Breast epithelium (tissue), 4 donors: ENCODE data around the gene BTBD6. TPM values are rescaled to one million over a fixed set of nuclear protein-coding genes. Genes with fewer than 3 reads are reported as not detected.

Experiments
- DNase-seq, 2 donors: peaks; one replicate each; pipeline ENCODE4 v3.0.0-alpha.2; 2019; ENCODE audit warnings: low spot score in 2 of 2
- H3K27ac ChIP-seq, 2 donors: fragments of 200-600 bp; sonication (generic) in 1 of 2; one replicate each; pipeline ENCODE4 v1.5.1; 2016 to 2019; ENCODE audit warnings: mild to moderate bottlenecking in 1 of 2
- H3K27me3 ChIP-seq, 2 donors: fragments of 200-600 bp; sonication (generic) in 1 of 2; one replicate each; pipeline versions ENCODE4 v1.5.1 to v1.6.0; 2017 to 2019; ENCODE audit warnings: control low read depth in 1 of 2, mild to moderate bottlenecking in 1 of 2
- H3K36me3 ChIP-seq: fragments of 200-600 bp; one replicate; pipeline ENCODE4 v1.5.1; 2019
- H3K4me1 ChIP-seq, 2 donors: fragments of 200-600 bp; sonication (generic); one replicate each; pipeline ENCODE4 v1.5.1; 2016 to 2019; ENCODE audit warnings: control low read depth in 1 of 2
- H3K4me3 ChIP-seq, 3 donors: fragments of 200-600 bp; sonication (generic); 1 replicate in 2 of 3; 2 replicates in 1 of 3; pipeline ENCODE4 v1.5.1; 2016 to 2019; ENCODE audit warnings: mild to moderate bottlenecking in 3 of 3, moderate library complexity in 2 of 3
- H3K9me3 ChIP-seq, 2 donors: fragments of 200-600 bp; sonication (generic) in 1 of 2; one replicate each; pipeline ENCODE4 v1.5.1; 2016 to 2019; ENCODE audit warnings: control low read depth in 1 of 2
- CTCF ChIP-seq, 3 donors: fragments of 450-650 bp; IDR thresholded peaks; one replicate each; pipeline ENCODE4 v1.5.1; 2016 to 2017; ENCODE audit warnings: antibody characterized with exemption in 3 of 3, mild to moderate bottlenecking in 3 of 3, moderate library complexity in 3 of 3
- POLR2A ChIP-seq: fragments of 450-650 bp; IDR thresholded peaks from one replicate; pipeline ENCODE4 v1.6.1; 2016; ENCODE audit warnings: antibody characterized with exemption, mild to moderate bottlenecking, moderate library complexity
- POLR2AphosphoS5 ChIP-seq, 3 donors: sonication (generic); formaldehyde crosslinking; IDR thresholded peaks; one replicate each; pipeline ENCODE4 v1.6.1; 2017; ENCODE audit warnings: antibody characterized with exemption in 3 of 3
- intact Hi-C: fragments of 100-400 bp; cut with DNase I; formaldehyde crosslinking; loops from one replicate; pipeline ENCODE4 v1.15.1; 2023; ENCODE audit warnings: low total_unique reads
- total RNA-seq, 3 donors: library from RNA; depleted of rRNA; stranded (reverse); fragments of >200 nt; gene quantifications; one replicate each; pipeline ENCODE4 v1.1.0, GENCODE V29; 2016

BTBD6 gene
- total RNA-seq, 3 donors from 2014 or later, result 37.0 to 86.1 (median 41.0) TPM

GRCh38 chr14:105215602-105216001 is 32.7 kb upstream of the BTBD6 start:
- Histone ChIP-seq H3K36me3 (no peaks in the 10 kb centered on the region), H3K4me3 (no peak overlapping the region)
- DNase-seq, result no peak

GRCh38 chr14:105216490-105217247 is 31.7 kb upstream of the BTBD6 start:
- no peak for TF ChIP-seq POLR2A
- TF ChIP-seq POLR2AphosphoS5 (IDR thresholded peaks at IDR 0.05), result no peak
- no peak for TF ChIP-seq CTCF (IDR thresholded peaks at IDR 0.05)
- Histone ChIP-seq H3K36me3 (no peaks in the 10 kb centered on the region), H3K4me1 (no peaks in the 10 kb centered on the region), H3K9me3 (no peaks in the 10 kb centered on the region), H3K27me3 (no peaks in the 10 kb centered on the region), H3K27ac (no peak overlapping the region), H3K4me3 (no peak overlapping the region)
- intact Hi-C loops, result loop anchor here (10.0 kb wide), 1 partner anchor 128 kb away; no protein-coding TSS in a partner anchor
- no peak for DNase-seq

More at GRCh38 chr14:105215602-105216001, 32.7 kb upstream of the BTBD6 start:
- intact Hi-C loops, result loop anchor here (10.0 kb wide), 1 partner anchor 129 kb away; no protein-coding TSS in a partner anchor
- Histone ChIP-seq H3K4me1 (no peaks in the 10 kb centered on the region), H3K9me3 (no peaks in the 10 kb centered on the region), H3K27me3 (no peaks in the 10 kb centered on the region), H3K27ac (no peak overlapping the region)
- no peak for TF ChIP-seq POLR2A
- TF ChIP-seq POLR2AphosphoS5 (IDR thresholded peaks at IDR 0.05), result no peak
- TF ChIP-seq CTCF (IDR thresholded peaks at IDR 0.05), result no peak

GRCh38 chr14:105217774-105218173 is 30.6 kb upstream of the BTBD6 start:
- H3K36me3 ChIP-seq, result no peaks in the 10 kb centered on the region
- H3K27me3 ChIP-seq, result no peaks in the 10 kb centered on the region
- no peaks in the 10 kb centered on the region for H3K9me3 ChIP-seq
- DNase-seq, result no peak
- intact Hi-C loops, result loop anchor here (10.0 kb wide), 1 partner anchor 127 kb away; no protein-coding TSS in a partner anchor
- no peaks in the 10 kb centered on the region for H3K4me1 ChIP-seq
- H3K4me3 ChIP-seq, result no peak overlapping the region
- H3K27ac ChIP-seq, result no peak overlapping the region
- no peak for TF ChIP-seq POLR2A
- TF ChIP-seq POLR2AphosphoS5 (IDR thresholded peaks at IDR 0.05), result no peak
- TF ChIP-seq CTCF (IDR thresholded peaks at IDR 0.05), result no peak

GRCh38 chr14:105218611-105219010 is 29.7 kb upstream of the BTBD6 start:
- Histone ChIP-seq H3K27ac (no peak overlapping the region), H3K4me1 (no peaks in the 10 kb centered on the region), H3K4me3 (no peak overlapping the region), H3K27me3 (no peaks in the 10 kb centered on the region), H3K36me3 (no peaks in the 10 kb centered on the region), H3K9me3 (no peaks in the 10 kb centered on the region)
- intact Hi-C loops, result loop anchor here (10.0 kb wide), 1 partner anchor 126 kb away; no protein-coding TSS in a partner anchor
- TF ChIP-seq POLR2AphosphoS5 (IDR thresholded peaks at IDR 0.05) (no peak), CTCF (IDR thresholded peaks at IDR 0.05) (no peak), POLR2A (no peak)
- no peak for DNase-seq

GRCh38 chr14:105219043-105219612 is 29.2 kb upstream of the BTBD6 start:
- Histone ChIP-seq H3K4me3 (no peak overlapping the region), H3K36me3 (no peaks in the 10 kb centered on the region), H3K27ac (no peak overlapping the region), H3K27me3 (no peaks in the 10 kb centered on the region), H3K4me1 (no peaks in the 10 kb centered on the region), H3K9me3 (no peaks in the 10 kb centered on the region)
- DNase-seq, result no peak
- intact Hi-C loops, result loop anchor here (10.0 kb wide), 1 partner anchor 126 kb away; no protein-coding TSS in a partner anchor
- no peak for TF ChIP-seq POLR2AphosphoS5 (IDR thresholded peaks at IDR 0.05)
- TF ChIP-seq CTCF (IDR thresholded peaks at IDR 0.05), result no peak
- TF ChIP-seq POLR2A, result no peak
